ENCODE data around the gene SORBS2. TPM values are rescaled to one million over a fixed set of nuclear protein-coding genes. Genes with fewer than 3 reads are reported as not detected.
A peak's percentile ranks its signal among the peaks of the same experiment; 100 is the strongest.

SORBS2 gene
- total RNA-seq, 1 donor from 2014 or later: 18.8 TPM

- no peak for DNase-seq (ENCODE audit: low read depth)
- TF ChIP-seq, protein P1, sequence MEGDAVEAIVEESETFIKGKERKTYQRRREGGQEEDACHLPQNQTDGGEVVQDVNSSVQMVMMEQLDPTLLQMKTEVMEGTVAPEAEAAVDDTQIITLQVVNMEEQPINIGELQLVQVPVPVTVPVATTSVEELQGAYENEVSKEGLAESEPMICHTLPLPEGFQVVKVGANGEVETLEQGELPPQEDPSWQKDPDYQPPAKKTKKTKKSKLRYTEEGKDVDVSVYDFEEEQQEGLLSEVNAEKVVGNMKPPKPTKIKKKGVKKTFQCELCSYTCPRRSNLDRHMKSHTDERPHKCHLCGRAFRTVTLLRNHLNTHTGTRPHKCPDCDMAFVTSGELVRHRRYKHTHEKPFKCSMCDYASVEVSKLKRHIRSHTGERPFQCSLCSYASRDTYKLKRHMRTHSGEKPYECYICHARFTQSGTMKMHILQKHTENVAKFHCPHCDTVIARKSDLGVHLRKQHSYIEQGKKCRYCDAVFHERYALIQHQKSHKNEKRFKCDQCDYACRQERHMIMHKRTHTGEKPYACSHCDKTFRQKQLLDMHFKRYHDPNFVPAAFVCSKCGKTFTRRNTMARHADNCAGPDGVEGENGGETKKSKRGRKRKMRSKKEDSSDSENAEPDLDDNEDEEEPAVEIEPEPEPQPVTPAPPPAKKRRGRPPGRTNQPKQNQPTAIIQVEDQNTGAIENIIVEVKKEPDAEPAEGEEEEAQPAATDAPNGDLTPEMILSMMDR (IDR thresholded peaks at IDR 0.05; ENCODE audit: insufficient read depth, low read length, poor library complexity, severe bottlenecking): no peak
These were observed 151.7 kb downstream of the SORBS2 start for GRCh38 chr4:185660340-185660739.

DNA sequence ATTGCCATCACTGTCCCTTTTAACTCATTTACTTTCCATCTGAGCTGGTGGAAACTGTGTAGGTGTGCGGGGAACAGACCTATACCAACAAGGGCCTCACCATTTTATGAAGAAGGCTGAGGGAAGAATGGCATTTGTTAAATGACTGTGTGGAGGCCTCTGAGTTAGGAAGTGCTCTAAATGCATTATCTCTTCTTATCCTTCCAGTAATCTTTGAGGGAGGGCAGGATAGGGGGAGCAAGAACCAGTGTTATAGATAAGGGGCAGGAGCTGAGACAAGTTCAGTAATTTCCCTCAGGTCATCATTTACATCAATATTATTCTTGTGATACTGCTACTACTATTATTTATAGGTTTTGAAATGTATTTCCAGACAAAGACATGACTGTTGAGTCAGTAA lies 154.3 kb downstream of the SORBS2 start:
- H3K27me3 ChIP-seq (ENCODE audit: control insufficient read depth, insufficient read depth, low read length): no peaks in the 10 kb centered on the region
- TF ChIP-seq, protein P1 (IDR thresholded peaks at IDR 0.05; ENCODE audit: insufficient read depth, low read length, poor library complexity, severe bottlenecking): no peak
- no peak overlapping the region for H3K4me3 ChIP-seq (ENCODE audit: low read depth, low read length)
- no peak for DNase-seq (ENCODE audit: low read depth)
- H3K36me3 ChIP-seq (ENCODE audit: control insufficient read depth, insufficient read depth, low read length): no peaks in the 10 kb centered on the region

More at GRCh38 chr4:185660340-185660739, 151.7 kb downstream of the SORBS2 start:
- Histone ChIP-seq H3K36me3 (ENCODE audit: control insufficient read depth, insufficient read depth, low read length) (no peaks in the 10 kb centered on the region), H3K27me3 (ENCODE audit: control insufficient read depth, insufficient read depth, low read length) (no peaks in the 10 kb centered on the region), H3K4me3 (ENCODE audit: low read depth, low read length) (no peak overlapping the region)

- H3K27me3 ChIP-seq (ENCODE audit: control insufficient read depth, insufficient read depth, low read length): no peaks in the 10 kb centered on the region
- no peak overlapping the region for H3K4me3 ChIP-seq (ENCODE audit: low read depth, low read length)
- TF ChIP-seq, protein P1 (IDR thresholded peaks at IDR 0.05; ENCODE audit: insufficient read depth, low read length, poor library complexity, severe bottlenecking): no peak
- DNase-seq (ENCODE audit: low read depth): no peak
- H3K36me3 ChIP-seq (ENCODE audit: control insufficient read depth, insufficient read depth, low read length): no peaks in the 10 kb centered on the region
These were observed 154.8 kb downstream of the SORBS2 start for GRCh38 chr4:185657183-185657582.

DNA sequence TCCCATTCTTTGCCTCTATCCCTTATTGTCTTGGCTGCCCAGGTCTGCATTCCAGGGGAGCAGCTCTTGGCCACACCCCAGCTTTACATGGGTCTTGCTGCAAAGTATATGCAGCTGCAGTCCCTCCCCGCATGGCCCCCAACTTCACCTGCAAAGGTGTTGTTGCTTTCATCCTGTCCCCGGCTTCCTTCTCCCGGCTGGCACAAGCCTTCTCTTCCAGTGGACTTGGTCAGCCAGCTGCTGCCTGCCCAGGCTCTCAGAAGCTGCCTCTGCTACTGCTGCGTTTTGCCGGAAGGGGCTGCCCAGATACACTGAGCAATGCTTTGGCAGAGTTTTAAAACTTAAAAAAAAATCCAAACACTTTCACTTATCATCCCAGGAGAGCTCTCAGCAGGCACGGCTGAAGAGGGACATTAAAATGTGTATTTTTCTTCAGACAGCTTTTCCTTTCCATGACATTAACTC lies 155.5 kb downstream of the SORBS2 start:
- H3K36me3 ChIP-seq (ENCODE audit: control insufficient read depth, insufficient read depth, low read length): no peaks in the 10 kb centered on the region
- TF ChIP-seq, protein P1 (IDR thresholded peaks at IDR 0.05; ENCODE audit: insufficient read depth, low read length, poor library complexity, severe bottlenecking): peak; percentile 11
- H3K4me3 ChIP-seq (ENCODE audit: low read depth, low read length): no peak overlapping the region
- no peak for DNase-seq (ENCODE audit: low read depth)
- H3K27me3 ChIP-seq (ENCODE audit: control insufficient read depth, insufficient read depth, low read length): no peaks in the 10 kb centered on the region

- DNase-seq (ENCODE audit: low read depth): no peak
- Histone ChIP-seq H3K4me3 (ENCODE audit: low read depth, low read length) (no peak overlapping the region), H3K36me3 (ENCODE audit: control insufficient read depth, insufficient read depth, low read length) (no peaks in the 10 kb centered on the region), H3K27me3 (ENCODE audit: control insufficient read depth, insufficient read depth, low read length) (no peaks in the 10 kb centered on the region)
- TF ChIP-seq, protein P1 (IDR thresholded peaks at IDR 0.05; ENCODE audit: insufficient read depth, low read length, poor library complexity, severe bottlenecking): no peak
These were observed 156.9 kb downstream of the SORBS2 start for GRCh38 chr4:185654965-185655554.

- Histone ChIP-seq H3K27me3 (ENCODE audit: control insufficient read depth, insufficient read depth, low read length) (no peaks in the 10 kb centered on the region), H3K4me3 (ENCODE audit: low read depth, low read length) (no peak overlapping the region), H3K36me3 (ENCODE audit: control insufficient read depth, insufficient read depth, low read length) (no peaks in the 10 kb centered on the region)
- TF ChIP-seq, protein P1 (IDR thresholded peaks at IDR 0.05; ENCODE audit: insufficient read depth, low read length, poor library complexity, severe bottlenecking): no peak
- DNase-seq (ENCODE audit: low read depth): no peak
These were observed 157.7 kb downstream of the SORBS2 start for GRCh38 chr4:185654311-185654710.
